HepG2 (cell line): ENCODE measurements around the gene GRK3. TPM values are rescaled to one million over a fixed set of nuclear protein-coding genes. Genes with fewer than 3 reads are reported as not detected.

Experiments used
- FOSL2 ChIP-seq: sonication (generic); formaldehyde crosslinking; IDR thresholded peaks from 2 replicates; pipeline ENCODE4 v1.4.0; 2020; ENCODE audit warnings: missing genetic modification reagents
- FOXK1 ChIP-seq: sonication (generic); formaldehyde crosslinking; IDR thresholded peaks from 2 replicates; pipeline ENCODE4 v1.4.0; 2020; ENCODE audit warnings: low read depth, missing genetic modification reagents, borderline replicate concordance
- GATAD2A ChIP-seq: IDR thresholded peaks from 2 replicates; pipeline ENCODE4 v1.6.1; 2016
- HMG20A ChIP-seq: IDR thresholded peaks from 2 replicates; pipeline ENCODE4 v1.6.1; 2016; ENCODE audit warnings: borderline replicate concordance
- HMG20B ChIP-seq: conservative IDR thresholded peaks from 2 replicates; pipeline ENCODE4 v1.6.1; 2016; ENCODE audit warnings: missing genetic modification reagents, missing compliant biosample characterization
- HNF4A ChIP-seq: sonication (generic); formaldehyde crosslinking; IDR thresholded peaks from 2 replicates; pipeline ENCODE4 v1.4.0; 2020; ENCODE audit warnings: missing genetic modification reagents
- HNF4G ChIP-seq, 2 experiments: sonication (generic) in 1 of 2; formaldehyde crosslinking in 1 of 2; IDR thresholded peaks; 2 replicates each; pipeline versions ENCODE4 v1.4.0 to v1.6.1; 2011 to 2020; ENCODE audit warnings: borderline replicate concordance in 2 of 2, low read depth in 2 of 2, mild to moderate bottlenecking in 2 of 2, low read length in 1 of 2, missing genetic modification reagents in 1 of 2, moderate library complexity in 1 of 2
- ONECUT2 ChIP-seq: sonication (generic); formaldehyde crosslinking; IDR thresholded peaks from 2 replicates; pipeline ENCODE4 v1.4.0; 2020; ENCODE audit warnings: missing genetic modification reagents
- RBM39 ChIP-seq: fragments of 200-400 bp; formaldehyde crosslinking; IDR thresholded peaks from one replicate; pipeline ENCODE4 v1.6.1; 2018; ENCODE audit warnings: antibody characterized with exemption, mild to moderate bottlenecking, low read depth, low read length; ENCODE audit not compliant: poor library complexity, severe bottlenecking
- RCOR2 ChIP-seq: IDR thresholded peaks from 2 replicates; pipeline ENCODE4 v1.6.1; 2016; ENCODE audit warnings: missing biosample characterization, missing genetic modification reagents
- SOX6 ChIP-seq, 2 experiments: fragments of 450-650 bp in 1 of 2; sonication (generic) in 1 of 2; formaldehyde crosslinking in 1 of 2; IDR thresholded peaks; 2 replicates each; pipeline versions ENCODE4 v1.4.0 to v1.6.1; 2017 to 2020; ENCODE audit warnings: antibody characterized with exemption in 1 of 2, mild to moderate bottlenecking in 1 of 2, missing genetic modification reagents in 1 of 2
- SRF ChIP-seq: IDR thresholded peaks from 2 replicates; pipeline ENCODE4 v1.6.1; 2011; ENCODE audit warnings: mild to moderate bottlenecking, low read depth, low read length, moderate library complexity
- ZFP41 ChIP-seq: sonication (generic); formaldehyde crosslinking; IDR thresholded peaks from 2 replicates; pipeline ENCODE4 v1.4.0; 2020; ENCODE audit warnings: mild to moderate bottlenecking, missing genetic modification reagents, borderline replicate concordance
- ZNF232 ChIP-seq: sonication (generic); formaldehyde crosslinking; IDR thresholded peaks from 2 replicates; pipeline ENCODE4 v1.4.0; 2020; ENCODE audit warnings: missing genetic modification reagents, borderline replicate concordance
- ZNF670 ChIP-seq: sonication (generic); formaldehyde crosslinking; IDR thresholded peaks from 2 replicates; pipeline ENCODE4 v1.8.0; 2022; ENCODE audit warnings: mild to moderate bottlenecking, missing genetic modification reagents, borderline replicate concordance
- ZSCAN30 ChIP-seq: sonication (generic); formaldehyde crosslinking; IDR thresholded peaks from 2 replicates; pipeline ENCODE4 v1.5.0; 2020; ENCODE audit warnings: mild to moderate bottlenecking, missing genetic modification reagents
- polyA plus RNA-seq, 8 experiments: library from polyadenylated mRNA; depleted of rRNA in 3 of 8; stranded (reverse) in 7 of 8; unstranded in 1 of 8; fragments of >200 nt; fragmentation: Illumina TruSeq in 4 of 8; extraction: Trizol in 4 of 8; gene quantifications; 2 replicates each; pipeline versions ENCODE4 v1.2.1 to v1.2.3, GENCODE V29; 2011 to 2016; ENCODE audit warnings: low read depth in 4 of 8, missing spikeins in 1 of 8, mixed read lengths in 1 of 8; ENCODE audit not compliant: insufficient read depth in 1 of 8
- total RNA-seq, 5 experiments: library from RNA; depleted of rRNA; stranded (reverse); fragments of >200 nt; fragmentation: Illumina TruSeq; extraction: Trizol; gene quantifications; 2 replicates each; pipeline ENCODE4 v1.2.3, GENCODE V29; 2016; ENCODE audit warnings: low read depth in 1 of 5
- TF ChIP-seq, protein P1 (sequence below): sonication (generic); formaldehyde crosslinking; IDR thresholded peaks from 2 replicates; pipeline ENCODE4 v1.4.0; 2020; ENCODE audit warnings: missing genetic modification reagents
- TF ChIP-seq, protein P2 (sequence below): sonication (generic); formaldehyde crosslinking; conservative IDR thresholded peaks from 2 replicates; pipeline ENCODE4 v1.4.0; 2020; ENCODE audit warnings: mild to moderate bottlenecking, missing genetic modification reagents, moderate library complexity
- TF ChIP-seq, protein P3 (sequence below): IDR thresholded peaks from 2 replicates; pipeline ENCODE4 v1.6.1; 2012; ENCODE audit warnings: inconsistent platforms
- TF ChIP-seq, protein P4 (sequence below): sonication (generic); formaldehyde crosslinking; IDR thresholded peaks from 2 replicates; pipeline ENCODE4 v1.9.0; 2022; ENCODE audit warnings: low read depth, missing genetic modification reagents
- TF ChIP-seq, protein P5 (sequence below): IDR thresholded peaks from 2 replicates; pipeline ENCODE4 v1.6.1; 2016; ENCODE audit warnings: missing biosample characterization, missing genetic modification reagents, low read depth

GRK3 gene
- total and polyA plus RNA-seq, 2 of the 13 experiments (the other 11 are each of a cell fraction or from before 2014, with no cell fraction given): 8.5 to 16.7 TPM

DNA sequence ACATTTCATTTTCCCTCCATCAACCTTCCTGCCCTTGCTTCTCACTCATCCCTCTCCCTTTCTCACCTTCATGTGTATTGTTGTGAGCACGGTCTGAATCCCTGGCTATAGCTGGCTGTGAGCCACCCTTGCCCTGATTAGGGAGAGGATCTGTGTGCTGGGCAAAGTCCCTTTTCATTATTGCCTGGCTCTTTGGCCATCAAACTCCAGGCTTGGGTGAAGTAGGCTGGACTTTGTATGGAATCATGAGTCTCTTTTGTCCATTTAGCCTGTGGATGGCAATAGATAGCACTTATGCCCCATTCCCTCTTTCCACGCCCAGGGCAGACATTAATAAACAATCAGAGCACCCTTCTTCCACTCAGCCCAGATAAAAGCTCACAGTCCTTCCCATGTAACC, 184.2 kb downstream of the GRK3 start (continued):
- 0 out of 2 replicates have a peak, but pooled peaks have one; percentile 21 for TF ChIP-seq HMG20A (CRISPR knock-in tag)
- 0 out of 2 replicates have a peak, but pooled peaks have one; percentile 15 for TF ChIP-seq FOSL2 (CRISPR knock-in tag)
- no peak for TF ChIP-seq ZNF670 (CRISPR knock-in tag)
- no peak for TF ChIP-seq RBM39
- TF ChIP-seq RCOR2: peak; percentile 68; the same call in 1 of the 2 replicates
- no peak for TF ChIP-seq ZNF232 (CRISPR knock-in tag)
- no peak for TF ChIP-seq ONECUT2 (CRISPR knock-in tag)
- TF ChIP-seq, protein P1, sequence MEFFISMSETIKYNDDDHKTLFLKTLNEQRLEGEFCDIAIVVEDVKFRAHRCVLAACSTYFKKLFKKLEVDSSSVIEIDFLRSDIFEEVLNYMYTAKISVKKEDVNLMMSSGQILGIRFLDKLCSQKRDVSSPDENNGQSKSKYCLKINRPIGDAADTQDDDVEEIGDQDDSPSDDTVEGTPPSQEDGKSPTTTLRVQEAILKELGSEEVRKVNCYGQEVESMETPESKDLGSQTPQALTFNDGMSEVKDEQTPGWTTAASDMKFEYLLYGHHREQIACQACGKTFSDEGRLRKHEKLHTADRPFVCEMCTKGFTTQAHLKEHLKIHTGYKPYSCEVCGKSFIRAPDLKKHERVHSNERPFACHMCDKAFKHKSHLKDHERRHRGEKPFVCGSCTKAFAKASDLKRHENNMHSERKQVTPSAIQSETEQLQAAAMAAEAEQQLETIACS (CRISPR knock-in tag): no peak
- TF ChIP-seq GATAD2A (CRISPR knock-in tag): peak; percentile 29; the same call in 1 of the 2 replicates
- TF ChIP-seq HNF4G (IDR thresholded peaks at IDR 0.05; ENCODE audit: borderline replicate concordance, low read depth, low read length): peak; percentile 63
- no peak for TF ChIP-seq HNF4G (CRISPR knock-in tag; IDR thresholded peaks at IDR 0.05; ENCODE audit: borderline replicate concordance, low read depth)
- TF ChIP-seq ZFP41 (CRISPR knock-in tag): no peak
- TF ChIP-seq, protein P2, sequence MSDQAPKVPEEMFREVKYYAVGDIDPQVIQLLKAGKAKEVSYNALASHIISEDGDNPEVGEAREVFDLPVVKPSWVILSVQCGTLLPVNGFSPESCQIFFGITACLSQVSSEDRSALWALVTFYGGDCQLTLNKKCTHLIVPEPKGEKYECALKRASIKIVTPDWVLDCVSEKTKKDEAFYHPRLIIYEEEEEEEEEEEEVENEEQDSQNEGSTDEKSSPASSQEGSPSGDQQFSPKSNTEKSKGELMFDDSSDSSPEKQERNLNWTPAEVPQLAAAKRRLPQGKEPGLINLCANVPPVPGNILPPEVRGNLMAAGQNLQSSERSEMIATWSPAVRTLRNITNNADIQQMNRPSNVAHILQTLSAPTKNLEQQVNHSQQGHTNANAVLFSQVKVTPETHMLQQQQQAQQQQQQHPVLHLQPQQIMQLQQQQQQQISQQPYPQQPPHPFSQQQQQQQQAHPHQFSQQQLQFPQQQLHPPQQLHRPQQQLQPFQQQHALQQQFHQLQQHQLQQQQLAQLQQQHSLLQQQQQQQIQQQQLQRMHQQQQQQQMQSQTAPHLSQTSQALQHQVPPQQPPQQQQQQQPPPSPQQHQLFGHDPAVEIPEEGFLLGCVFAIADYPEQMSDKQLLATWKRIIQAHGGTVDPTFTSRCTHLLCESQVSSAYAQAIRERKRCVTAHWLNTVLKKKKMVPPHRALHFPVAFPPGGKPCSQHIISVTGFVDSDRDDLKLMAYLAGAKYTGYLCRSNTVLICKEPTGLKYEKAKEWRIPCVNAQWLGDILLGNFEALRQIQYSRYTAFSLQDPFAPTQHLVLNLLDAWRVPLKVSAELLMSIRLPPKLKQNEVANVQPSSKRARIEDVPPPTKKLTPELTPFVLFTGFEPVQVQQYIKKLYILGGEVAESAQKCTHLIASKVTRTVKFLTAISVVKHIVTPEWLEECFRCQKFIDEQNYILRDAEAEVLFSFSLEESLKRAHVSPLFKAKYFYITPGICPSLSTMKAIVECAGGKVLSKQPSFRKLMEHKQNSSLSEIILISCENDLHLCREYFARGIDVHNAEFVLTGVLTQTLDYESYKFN: peak; percentile 57; the same call in 1 of the 2 replicates
- TF ChIP-seq ZSCAN30 (CRISPR knock-in tag): no peak
- TF ChIP-seq, protein P3, sequence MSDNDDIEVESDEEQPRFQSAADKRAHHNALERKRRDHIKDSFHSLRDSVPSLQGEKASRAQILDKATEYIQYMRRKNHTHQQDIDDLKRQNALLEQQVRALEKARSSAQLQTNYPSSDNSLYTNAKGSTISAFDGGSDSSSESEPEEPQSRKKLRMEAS: peak; percentile 42; the same call in 1 of the 2 replicates
- no peak for TF ChIP-seq SOX6 (IDR thresholded peaks at IDR 0.05)
- peak; percentile 15; the same call in 1 of the 2 replicates for TF ChIP-seq SOX6 (CRISPR knock-in tag; IDR thresholded peaks at IDR 0.05)
- 0 out of 2 replicates have a peak, but pooled peaks have one; percentile 34 for TF ChIP-seq SRF
- TF ChIP-seq, protein P4, sequence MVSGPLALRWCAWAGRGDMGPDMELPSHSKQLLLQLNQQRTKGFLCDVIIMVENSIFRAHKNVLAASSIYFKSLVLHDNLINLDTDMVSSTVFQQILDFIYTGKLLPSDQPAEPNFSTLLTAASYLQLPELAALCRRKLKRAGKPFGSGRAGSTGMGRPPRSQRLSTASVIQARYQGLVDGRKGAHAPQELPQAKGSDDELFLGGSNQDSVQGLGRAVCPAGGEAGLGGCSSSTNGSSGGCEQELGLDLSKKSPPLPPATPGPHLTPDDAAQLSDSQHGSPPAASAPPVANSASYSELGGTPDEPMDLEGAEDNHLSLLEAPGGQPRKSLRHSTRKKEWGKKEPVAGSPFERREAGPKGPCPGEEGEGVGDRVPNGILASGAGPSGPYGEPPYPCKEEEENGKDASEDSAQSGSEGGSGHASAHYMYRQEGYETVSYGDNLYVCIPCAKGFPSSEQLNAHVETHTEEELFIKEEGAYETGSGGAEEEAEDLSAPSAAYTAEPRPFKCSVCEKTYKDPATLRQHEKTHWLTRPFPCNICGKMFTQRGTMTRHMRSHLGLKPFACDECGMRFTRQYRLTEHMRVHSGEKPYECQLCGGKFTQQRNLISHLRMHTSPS (CRISPR knock-in tag): peak; percentile 29; the same call in 1 of the 2 replicates
- TF ChIP-seq FOXK1 (CRISPR knock-in tag): 0 out of 2 replicates have a peak, but pooled peaks have one; percentile 16
- TF ChIP-seq, protein P5, sequence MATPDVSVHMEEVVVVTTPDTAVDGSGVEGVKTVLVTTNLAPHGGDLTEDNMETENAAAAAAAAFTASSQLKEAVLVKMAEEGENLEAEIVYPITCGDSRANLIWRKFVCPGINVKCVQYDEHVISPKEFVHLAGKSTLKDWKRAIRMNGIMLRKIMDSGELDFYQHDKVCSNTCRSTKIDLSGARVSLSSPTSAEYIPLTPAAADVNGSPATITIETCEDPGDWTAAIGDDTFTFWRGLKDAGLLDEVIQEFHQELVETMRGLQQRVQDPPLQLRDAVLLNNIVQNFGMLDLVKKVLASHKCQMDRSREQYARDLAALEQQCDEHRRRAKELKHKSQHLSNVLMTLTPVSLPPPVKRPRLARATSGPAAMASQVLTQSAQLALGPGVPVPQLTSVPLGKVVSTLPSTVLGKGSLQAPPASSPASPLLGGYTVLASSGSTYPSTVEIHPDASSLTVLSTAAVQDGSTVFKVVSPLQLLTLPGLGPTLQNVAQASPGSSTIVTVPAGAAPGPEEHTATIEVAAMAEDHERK: no peak
- 0 out of 2 replicates have a peak, but pooled peaks have one; percentile 20 for TF ChIP-seq HMG20B (CRISPR knock-in tag)
- peak; percentile 86 for TF ChIP-seq HNF4A (CRISPR knock-in tag)
